ENCODE measurements around the gene LTN1.

GRCh38 chr21:28882345-28882744, 110.3 kb downstream of the LTN1 start:
- no peak for TF ChIP-seq CTCF (IDR thresholded peaks at IDR 0.05; ENCODE audit: low read depth, low read length)
- no peak for TF ChIP-seq POLR2A (IDR thresholded peaks at IDR 0.05; ENCODE audit: extremely low read depth, insufficient read length)
- no peak for TF ChIP-seq MAX (IDR thresholded peaks at IDR 0.05; ENCODE audit: low read depth, low read length)
- TF ChIP-seq MYC (IDR thresholded peaks at IDR 0.05; ENCODE audit: low read depth, low read length), result no peak
